Activated T-cell treated with anti-CD3 and anti-CD28 coated beads, Interleukin-2, amount 50 U/mL, for 24 hours (primary cell): Measurements from ENCODE around the gene RELB.
"Not testable (repeated sequence)": the region's sequence is repeated elsewhere in the genome, so short reads cannot be mapped to it uniquely, and the experiment has no call there.

ENCODE experiments used
- DNase-seq: peaks from one replicate; pipeline ENCODE4 v3.0.0-alpha.2; 2020
- H3K27ac Mint-ChIP-seq: 2 replicates; pipeline ENCODE4 v1.8.0; 2020; ENCODE audit warnings: mild to moderate bottlenecking, mixed read lengths
- H3K27me3 Mint-ChIP-seq: 2 replicates; pipeline ENCODE4 v1.8.0; 2020; ENCODE audit warnings: mixed read lengths
- H3K36me3 Mint-ChIP-seq: 2 replicates; pipeline ENCODE4 v1.8.0; 2020; ENCODE audit warnings: low read depth, mixed read lengths
- H3K4me1 Mint-ChIP-seq: 2 replicates; pipeline ENCODE4 v1.8.0; 2020; ENCODE audit warnings: low read depth, mixed read lengths
- H3K4me3 Mint-ChIP-seq: 2 replicates; pipeline ENCODE4 v1.8.0; 2020; ENCODE audit warnings: mild to moderate bottlenecking, moderate library complexity, mixed read lengths
- H3K9me3 Mint-ChIP-seq: 2 replicates; pipeline ENCODE4 v1.8.0; 2020; ENCODE audit warnings: mixed read lengths

Gene RELB

GRCh38 chr19:44993926-44994537 is 7.2 kb upstream of the RELB start:
- Mint-ChIP-seq H3K4me3 (no peak overlapping the region), H3K36me3 (peaks cover 47% of the 10 kb centered on the region), H3K9me3 (no peaks in the 10 kb centered on the region), H3K27ac (no peak overlapping the region), H3K27me3 (no peaks in the 10 kb centered on the region), H3K4me1 (no peaks in the 10 kb centered on the region)
- no peak for DNase-seq

- DNase-seq, result no peak
- Mint-ChIP-seq H3K4me1 (peaks cover 24% of the 10 kb centered on the region), H3K9me3 (no peaks in the 10 kb centered on the region), H3K27me3 (no peaks in the 10 kb centered on the region), H3K4me3 (no peak overlapping the region), H3K36me3 (peaks cover 25% of the 10 kb centered on the region), H3K27ac (peak overlapping the region; percentile 51)
Observed at GRCh38 chr19:44998025-44998424, 3.2 kb upstream of the RELB start.

GRCh38 chr19:44999131-44999925 is 1.9 kb upstream of the RELB start:
- H3K27ac Mint-ChIP-seq, result peak overlapping the region; percentile 8
- peaks cover 29% of the 10 kb centered on the region for H3K36me3 Mint-ChIP-seq
- H3K9me3 Mint-ChIP-seq, H3K4me3 Mint-ChIP-seq, H3K27me3 Mint-ChIP-seq, DNase-seq: not testable (repeated sequence)
- peaks cover 26% of the 10 kb centered on the region for H3K4me1 Mint-ChIP-seq

GRCh38 chr19:45000665-45001064 is 599 bp upstream of the RELB start:
- Mint-ChIP-seq H3K4me3 (peak overlapping the region; percentile 63), H3K27ac (peak overlapping the region; percentile 89), H3K4me1 (peaks cover 26% of the 10 kb centered on the region), H3K36me3 (peaks cover 37% of the 10 kb centered on the region)
- H3K9me3 Mint-ChIP-seq, H3K27me3 Mint-ChIP-seq, DNase-seq: not testable (repeated sequence)

GRCh38 chr19:45003485-45003884 is 2.2 kb downstream of the RELB start:
- H3K36me3 Mint-ChIP-seq, result peaks cover 62% of the 10 kb centered on the region
- H3K9me3 Mint-ChIP-seq, result no peaks in the 10 kb centered on the region
- H3K4me1 Mint-ChIP-seq, result peaks cover 31% of the 10 kb centered on the region
- H3K4me3 Mint-ChIP-seq, result peak overlapping the region; percentile 39
- H3K27ac Mint-ChIP-seq, result peak overlapping the region; percentile 63
- DNase-seq, result no peak
- no peaks in the 10 kb centered on the region for H3K27me3 Mint-ChIP-seq

GRCh38 chr19:45005787-45006186 is 4.5 kb downstream of the RELB start:
- H3K4me3 Mint-ChIP-seq, result no peak overlapping the region
- no peak for DNase-seq
- peaks cover 81% of the 10 kb centered on the region for H3K36me3 Mint-ChIP-seq
- H3K27me3 Mint-ChIP-seq, result no peaks in the 10 kb centered on the region
- H3K4me1 Mint-ChIP-seq, result peaks cover 20% of the 10 kb centered on the region
- H3K9me3 Mint-ChIP-seq, result no peaks in the 10 kb centered on the region
- peak overlapping the region; percentile 19 for H3K27ac Mint-ChIP-seq

GRCh38 chr19:45008552-45008951 is 7.3 kb downstream of the RELB start:
- Mint-ChIP-seq H3K4me1 (peaks cover 5% of the 10 kb centered on the region), H3K27me3 (no peaks in the 10 kb centered on the region), H3K27ac (no peak overlapping the region), H3K4me3 (no peak overlapping the region), H3K9me3 (no peaks in the 10 kb centered on the region), H3K36me3 (peaks cover 80% of the 10 kb centered on the region)
- no peak for DNase-seq

GRCh38 chr19:45009625-45010255 is 8.5 kb downstream of the RELB start:
- peaks cover 5% of the 10 kb centered on the region for H3K4me1 Mint-ChIP-seq
- no peaks in the 10 kb centered on the region for H3K27me3 Mint-ChIP-seq
- H3K9me3 Mint-ChIP-seq, result no peaks in the 10 kb centered on the region
- H3K36me3 Mint-ChIP-seq, result peaks cover 80% of the 10 kb centered on the region
- DNase-seq, result no peak
- H3K4me3 Mint-ChIP-seq, result no peak overlapping the region
- H3K27ac Mint-ChIP-seq, result peak overlapping the region; percentile 61

GRCh38 chr19:45010306-45010705 is 9.0 kb downstream of the RELB start:
- Mint-ChIP-seq H3K9me3 (no peaks in the 10 kb centered on the region), H3K27ac (peak overlapping the region; percentile 32)

GRCh38 chr19:45011959-45012358 is 10.7 kb downstream of the RELB start:
- Mint-ChIP-seq H3K4me1 (peaks cover 15% of the 10 kb centered on the region), H3K27ac (no peak overlapping the region), H3K27me3 (no peaks in the 10 kb centered on the region), H3K36me3 (peaks cover 77% of the 10 kb centered on the region), H3K9me3 (no peaks in the 10 kb centered on the region), H3K4me3 (no peak overlapping the region)
- DNase-seq, result no peak

More at GRCh38 chr19:45010306-45010705, 9.0 kb downstream of the RELB start:
- no peaks in the 10 kb centered on the region for H3K27me3 Mint-ChIP-seq
- no peak for DNase-seq
- H3K36me3 Mint-ChIP-seq, result peaks cover 82% of the 10 kb centered on the region
- no peak overlapping the region for H3K4me3 Mint-ChIP-seq
- H3K4me1 Mint-ChIP-seq, result peaks cover 7% of the 10 kb centered on the region

- peaks cover 69% of the 10 kb centered on the region for H3K36me3 Mint-ChIP-seq
- peak overlapping the region; percentile 42 for H3K4me3 Mint-ChIP-seq
- H3K27me3 Mint-ChIP-seq, result no peaks in the 10 kb centered on the region
Observed at GRCh38 chr19:45016388-45017314, 15.4 kb downstream of the RELB start.

GRCh38 chr19:45019187-45019586 is 17.9 kb downstream of the RELB start:
- DNase-seq, result no peak
- H3K27me3 Mint-ChIP-seq, result no peaks in the 10 kb centered on the region
- H3K27ac Mint-ChIP-seq, result peak overlapping the region; percentile 22
- H3K36me3 Mint-ChIP-seq, result peaks cover 67% of the 10 kb centered on the region
- no peak overlapping the region for H3K4me3 Mint-ChIP-seq
- no peaks in the 10 kb centered on the region for H3K9me3 Mint-ChIP-seq
- H3K4me1 Mint-ChIP-seq, result peaks cover 18% of the 10 kb centered on the region

More at GRCh38 chr19:45016388-45017314, 15.4 kb downstream of the RELB start:
- Mint-ChIP-seq H3K4me1 (peaks cover 18% of the 10 kb centered on the region), H3K9me3 (no peaks in the 10 kb centered on the region), H3K27ac (peak overlapping the region; percentile 90)
- DNase-seq, result peak; percentile 68

- Mint-ChIP-seq H3K4me1 (peaks cover 18% of the 10 kb centered on the region), H3K27ac (no peak overlapping the region), H3K27me3 (no peaks in the 10 kb centered on the region), H3K36me3 (peaks cover 66% of the 10 kb centered on the region), H3K4me3 (no peak overlapping the region), H3K9me3 (no peaks in the 10 kb centered on the region)
- no peak for DNase-seq
Observed at GRCh38 chr19:45020071-45020470, 18.8 kb downstream of the RELB start.

- no peak for DNase-seq
- Mint-ChIP-seq H3K27me3 (no peaks in the 10 kb centered on the region), H3K4me1 (peaks cover 3% of the 10 kb centered on the region), H3K36me3 (peaks cover 71% of the 10 kb centered on the region), H3K9me3 (no peaks in the 10 kb centered on the region), H3K27ac (no peak overlapping the region), H3K4me3 (no peak overlapping the region)
Observed at GRCh38 chr19:45021971-45022370, 20.7 kb downstream of the RELB start.
